HG03060 (cell line): ENCODE measurements around the gene PRPS1L1.

Experiments used
- ATAC-seq: cut with Tn5 transposase; IDR thresholded peaks from one replicate; pipeline ENCODE4 v1.9.1; 2021; ENCODE audit warnings: low read depth, moderate number of reproducible peaks; ENCODE audit not compliant: unreplicated experiment

PRPS1L1 gene

GRCh38 chr7:18016547-18017444 is 10.8 kb downstream of the PRPS1L1 start:
- no peak for ATAC-seq

- ATAC-seq: no peak
These were observed 13.7 kb downstream of the PRPS1L1 start for GRCh38 chr7:18013936-18014335.

- no peak for ATAC-seq
These were observed 23.3 kb downstream of the PRPS1L1 start for GRCh38 chr7:18004372-18004771.

GRCh38 chr7:18003286-18003994 is 24.2 kb downstream of the PRPS1L1 start:
- no peak for ATAC-seq

- no peak for ATAC-seq
These were observed 29.0 kb downstream of the PRPS1L1 start for GRCh38 chr7:17998692-17999091.

- no peak for ATAC-seq
These were observed 31.0 kb downstream of the PRPS1L1 start for GRCh38 chr7:17996442-17997223.

GRCh38 chr7:17996040-17996439 is 31.6 kb downstream of the PRPS1L1 start:
- no peak for ATAC-seq

- no peak for ATAC-seq
These were observed 33.4 kb downstream of the PRPS1L1 start for GRCh38 chr7:17994079-17994850.

- ATAC-seq: no peak
These were observed 35.6 kb downstream of the PRPS1L1 start for GRCh38 chr7:17991866-17992648.

GRCh38 chr7:17990761-17991160 is 36.9 kb downstream of the PRPS1L1 start:
- no peak for ATAC-seq

GRCh38 chr7:17989546-17989945 is 38.1 kb downstream of the PRPS1L1 start:
- ATAC-seq: no peak

GRCh38 chr7:17988858-17989257 is 38.8 kb downstream of the PRPS1L1 start:
- no peak for ATAC-seq

GRCh38 chr7:17988141-17988540 is 39.5 kb downstream of the PRPS1L1 start:
- ATAC-seq: no peak

- no peak for ATAC-seq
These were observed 40.8 kb downstream of the PRPS1L1 start for GRCh38 chr7:17986851-17987250.

GRCh38 chr7:17985473-17986239 is 42.0 kb downstream of the PRPS1L1 start:
- ATAC-seq: no peak

GRCh38 chr7:17984288-17984687 is 43.4 kb downstream of the PRPS1L1 start:
- no peak for ATAC-seq

GRCh38 chr7:17983221-17984062 is 44.2 kb downstream of the PRPS1L1 start:
- no peak for ATAC-seq

- ATAC-seq: no peak
These were observed 50.7 kb downstream of the PRPS1L1 start for GRCh38 chr7:17976952-17977351.
